K562 (cell line): ENCODE results near the gene ZDHHC24. TPM values are rescaled to one million over a fixed set of nuclear protein-coding genes. Genes with fewer than 3 reads are reported as not detected.

ENCODE experiments used
- EP400 ChIP-seq: fragments of 450-650 bp; IDR thresholded peaks from 2 replicates; pipeline ENCODE4 v1.6.1; 2017; ENCODE audit warnings: antibody characterized with exemption, mild to moderate bottlenecking, moderate library complexity
- FOXM1 ChIP-seq, 2 experiments: fragments of 450-650 bp in 1 of 2; sonication (generic) in 1 of 2; formaldehyde crosslinking in 1 of 2; IDR thresholded peaks; 2 replicates each; pipeline versions ENCODE4 v1.6.1 to v1.9.0; 2017 to 2022; ENCODE audit warnings: low read depth in 2 of 2, mild to moderate bottlenecking in 2 of 2, missing genetic modification reagents in 1 of 2, moderate library complexity in 1 of 2
- L3MBTL2 ChIP-seq: fragments of 450-650 bp; IDR thresholded peaks from 2 replicates; pipeline ENCODE4 v1.6.1; 2016; ENCODE audit warnings: mild to moderate bottlenecking, moderate library complexity
- MEIS2 ChIP-seq: fragments of 450-650 bp; IDR thresholded peaks from 2 replicates; pipeline ENCODE4 v1.6.1; 2014; ENCODE audit warnings: mild to moderate bottlenecking; ENCODE audit not compliant: partially characterized antibody
- NCOA6 ChIP-seq: fragments of 450-650 bp; IDR thresholded peaks from 2 replicates; pipeline ENCODE4 v1.6.1; 2017; ENCODE audit warnings: mild to moderate bottlenecking
- PML ChIP-seq: IDR thresholded peaks from 2 replicates; pipeline ENCODE4 v1.6.1; 2012; ENCODE audit warnings: low read length, inconsistent platforms
- PTRF ChIP-seq: fragments of 450-650 bp; IDR thresholded peaks from 2 replicates; pipeline ENCODE4 v1.6.1; 2016; ENCODE audit warnings: mild to moderate bottlenecking, missing genetic modification characterization, missing compliant biosample characterization
- RFX5 ChIP-seq: IDR thresholded peaks from 2 replicates; pipeline ENCODE4 v1.6.1; 2011; ENCODE audit warnings: low read depth, mild to moderate bottlenecking, improper control_type of control experiment, low read length
- TEAD1 ChIP-seq, 2 experiments: fragments of 450-650 bp in 1 of 2; sonication (generic) in 1 of 2; formaldehyde crosslinking; IDR thresholded peaks; 2 replicates each; pipeline versions ENCODE4 v1.4.0 to v1.8.0; 2020 to 2022; ENCODE audit warnings: mild to moderate bottlenecking in 2 of 2, missing genetic modification reagents in 1 of 2
- TOE1 ChIP-seq, 2 experiments: fragments of 450-650 bp in 1 of 2; sonication (generic) in 1 of 2; formaldehyde crosslinking in 1 of 2; IDR thresholded peaks; 2 replicates each; pipeline versions ENCODE4 v1.7.1 to v1.8.0; 2016 to 2022; ENCODE audit warnings: borderline replicate concordance in 2 of 2, mild to moderate bottlenecking in 2 of 2, antibody characterized with exemption in 1 of 2, inconsistent platforms in 1 of 2, low read depth in 1 of 2, missing genetic modification reagents in 1 of 2, moderate library complexity in 1 of 2
- YBX1 ChIP-seq: fragments of 450-650 bp; IDR thresholded peaks from 2 replicates; pipeline ENCODE4 v1.7.1; 2016; ENCODE audit warnings: mild to moderate bottlenecking
- ZNF3 ChIP-seq: fragments of 250-450 bp; sonication (Bioruptor Pico); IDR thresholded peaks from 2 replicates; pipeline ENCODE4 v1.5.0; 2021; ENCODE audit warnings: mild to moderate bottlenecking, moderate library complexity
- ZNF561 ChIP-seq: fragments of 450-650 bp; formaldehyde crosslinking; conservative IDR thresholded peaks from 2 replicates; pipeline ENCODE4 v1.4.0; 2020; ENCODE audit warnings: mild to moderate bottlenecking, moderate library complexity
- ZNF75A ChIP-seq: fragments of 450-650 bp; formaldehyde crosslinking; IDR thresholded peaks from 2 replicates; pipeline ENCODE4 v1.4.0; 2020; ENCODE audit warnings: mild to moderate bottlenecking
- polyA plus RNA-seq, 8 experiments: library from polyadenylated mRNA; depleted of rRNA in 4 of 8; stranded (reverse) in 5 of 8; unstranded in 3 of 8; fragments of >200 nt; fragmentation: Nextera tagmentation in 2 of 8; fragmentation: Illumina TruSeq in 1 of 8; extraction: Ambion mirVana in 2 of 8; extraction: Trizol in 1 of 8; gene quantifications; 2 replicates each; pipeline versions ENCODE4 v1.2.1 to v1.2.3, GENCODE V29; 2011 to 2014; ENCODE audit warnings: inconsistent platforms in 1 of 8, missing spikeins in 1 of 8
- total RNA-seq, 7 experiments: library from RNA; depleted of rRNA in 6 of 7; stranded (reverse); fragments of >200 nt in 6 of 7; fragmentation: Illumina TruSeq in 2 of 7; extraction: Trizol in 2 of 7; gene quantifications; 2 replicates each; pipeline versions ENCODE4 v1.2.1 to v1.2.3, GENCODE V29; 2011 to 2021; ENCODE audit warnings: low replicate concordance in 1 of 7
- TF ChIP-seq, protein P1 (sequence below): fragments of 250-450 bp; sonication (Bioruptor Pico); IDR thresholded peaks from 2 replicates; pipeline ENCODE4 v1.6.1; 2021; ENCODE audit warnings: mild to moderate bottlenecking
- TF ChIP-seq, protein P2 (sequence below), 2 experiments: fragments of 450-650 bp; conservative IDR thresholded peaks; 2 replicates each; pipeline ENCODE4 v1.6.1; 2017; ENCODE audit warnings: mild to moderate bottlenecking in 2 of 2, moderate library complexity in 2 of 2
- TF ChIP-seq, protein P3 (sequence below): sonication (generic); formaldehyde crosslinking; IDR thresholded peaks from 2 replicates; pipeline ENCODE4 v1.8.0; 2022; ENCODE audit warnings: mild to moderate bottlenecking, missing genetic modification reagents
- TF ChIP-seq, protein P4 (sequence below): fragments of 250-450 bp; sonication (Bioruptor Pico); IDR thresholded peaks from 2 replicates; pipeline ENCODE4 v1.8.0; 2022; ENCODE audit warnings: inconsistent platforms, mild to moderate bottlenecking, moderate library complexity, borderline replicate concordance
- TF ChIP-seq, protein P5 (sequence below): fragments of 450-650 bp; IDR thresholded peaks from 2 replicates; pipeline ENCODE4 v1.6.1; 2018; ENCODE audit not compliant: partially characterized antibody

Gene ZDHHC24
- total and polyA plus RNA-seq, 9 of the 15 experiments (the other 6 are each of a cell fraction or from before 2014, with no cell fraction given) = 0.45 to 11.2 (median 2.7) TPM

DNA sequence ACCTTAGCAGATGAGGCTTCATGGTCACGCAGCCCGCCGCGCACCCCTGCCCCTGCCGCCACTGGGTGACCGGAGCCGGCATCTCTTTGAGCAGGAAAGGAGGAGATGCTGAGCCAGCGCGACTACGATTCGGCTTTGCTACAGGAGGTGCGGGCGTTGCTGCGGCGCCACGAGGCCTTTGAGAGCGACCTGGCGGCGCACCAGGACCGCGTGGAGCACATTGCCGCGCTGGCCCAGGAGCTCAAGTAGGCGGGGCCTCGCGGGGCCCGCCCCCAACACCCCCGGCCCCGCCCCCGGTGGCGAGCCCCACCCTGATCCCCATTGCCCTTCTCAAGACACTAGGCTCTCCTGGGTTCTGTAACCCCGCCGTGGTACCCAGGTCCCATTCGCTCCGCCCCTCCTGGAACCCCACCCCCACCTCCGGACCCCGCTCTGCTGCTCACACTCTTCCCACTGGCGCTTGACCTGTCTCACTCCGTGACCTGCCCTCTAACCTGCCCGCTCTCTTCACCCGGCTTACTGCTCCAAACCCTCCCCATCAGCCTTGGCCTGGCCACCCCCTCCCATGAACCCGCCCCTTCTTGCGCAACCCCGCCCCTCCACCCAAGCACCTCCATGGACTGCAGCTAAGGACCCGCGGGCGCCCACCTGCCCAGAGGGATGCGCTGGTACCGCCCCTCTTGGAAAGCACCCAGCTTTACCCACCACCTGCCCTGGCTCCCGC lies 13.5 kb upstream of the ZDHHC24 start (continued):
- TF ChIP-seq, protein P1, sequence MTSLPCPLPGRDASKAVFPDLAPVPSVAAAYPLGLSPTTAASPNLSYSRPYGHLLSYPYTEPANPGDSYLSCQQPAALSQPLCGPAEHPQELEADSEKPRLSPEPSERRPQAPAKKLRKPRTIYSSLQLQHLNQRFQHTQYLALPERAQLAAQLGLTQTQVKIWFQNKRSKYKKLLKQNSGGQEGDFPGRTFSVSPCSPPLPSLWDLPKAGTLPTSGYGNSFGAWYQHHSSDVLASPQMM (CRISPR knock-in tag) = no peak
- TF ChIP-seq ZNF3 (CRISPR knock-in tag) (no peak), ZNF561 (CRISPR knock-in tag) (no peak), RFX5 (no peak), FOXM1 (IDR thresholded peaks at IDR 0.05; ENCODE audit: low read depth) (no peak), FOXM1 (CRISPR knock-in tag; IDR thresholded peaks at IDR 0.05; ENCODE audit: low read depth) (no peak), NCOA6 (no peak), TEAD1 (CRISPR knock-in tag; IDR thresholded peaks at IDR 0.05) (peak in 1 of 2 experiments; percentile 53; a peak in 1 of 4 replicates), YBX1 (no peak), EP400 (peak; percentile 84; the same call in 1 of the 2 replicates), L3MBTL2 (peak; percentile 99), PTRF (no peak), ZNF75A (CRISPR knock-in tag) (no peak), MEIS2 (no peak), TOE1 (IDR thresholded peaks at IDR 0.05; ENCODE audit: borderline replicate concordance) (peak; percentile 43; the same call in 1 of the 2 replicates), TOE1 (CRISPR knock-in tag; IDR thresholded peaks at IDR 0.05; ENCODE audit: borderline replicate concordance, low read depth) (no peak), PML (no peak)
- TF ChIP-seq, protein P2, sequence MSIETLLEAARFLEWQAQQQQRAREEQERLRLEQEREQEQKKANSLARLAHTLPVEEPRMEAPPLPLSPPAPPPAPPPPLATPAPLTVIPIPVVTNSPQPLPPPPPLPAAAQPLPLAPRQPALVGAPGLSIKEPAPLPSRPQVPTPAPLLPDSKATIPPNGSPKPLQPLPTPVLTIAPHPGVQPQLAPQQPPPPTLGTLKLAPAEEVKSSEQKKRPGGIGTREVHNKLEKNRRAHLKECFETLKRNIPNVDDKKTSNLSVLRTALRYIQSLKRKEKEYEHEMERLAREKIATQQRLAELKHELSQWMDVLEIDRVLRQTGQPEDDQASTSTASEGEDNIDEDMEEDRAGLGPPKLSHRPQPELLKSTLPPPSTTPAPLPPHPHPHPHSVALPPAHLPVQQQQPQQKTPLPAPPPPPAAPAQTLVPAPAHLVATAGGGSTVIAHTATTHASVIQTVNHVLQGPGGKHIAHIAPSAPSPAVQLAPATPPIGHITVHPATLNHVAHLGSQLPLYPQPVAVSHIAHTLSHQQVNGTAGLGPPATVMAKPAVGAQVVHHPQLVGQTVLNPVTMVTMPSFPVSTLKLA (conservative IDR thresholded peaks at IDR 0.05) = peak in 1 of 2 experiments; percentile 58; a peak in 1 of 4 replicates
- TF ChIP-seq, protein P3, sequence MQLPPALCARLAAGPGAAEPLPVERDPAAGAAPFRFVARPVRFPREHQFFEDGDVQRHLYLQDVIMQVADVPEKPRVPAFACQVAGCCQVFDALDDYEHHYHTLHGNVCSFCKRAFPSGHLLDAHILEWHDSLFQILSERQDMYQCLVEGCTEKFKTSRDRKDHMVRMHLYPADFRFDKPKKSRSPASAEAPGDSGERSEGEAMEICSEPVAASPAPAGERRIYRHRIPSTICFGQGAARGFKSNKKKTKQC (CRISPR knock-in tag) = peak; percentile 74; the same call in 1 of the 2 replicates
- TF ChIP-seq, protein P4, sequence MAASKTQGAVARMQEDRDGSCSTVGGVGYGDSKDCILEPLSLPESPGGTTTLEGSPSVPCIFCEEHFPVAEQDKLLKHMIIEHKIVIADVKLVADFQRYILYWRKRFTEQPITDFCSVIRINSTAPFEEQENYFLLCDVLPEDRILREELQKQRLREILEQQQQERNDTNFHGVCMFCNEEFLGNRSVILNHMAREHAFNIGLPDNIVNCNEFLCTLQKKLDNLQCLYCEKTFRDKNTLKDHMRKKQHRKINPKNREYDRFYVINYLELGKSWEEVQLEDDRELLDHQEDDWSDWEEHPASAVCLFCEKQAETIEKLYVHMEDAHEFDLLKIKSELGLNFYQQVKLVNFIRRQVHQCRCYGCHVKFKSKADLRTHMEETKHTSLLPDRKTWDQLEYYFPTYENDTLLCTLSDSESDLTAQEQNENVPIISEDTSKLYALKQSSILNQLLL (CRISPR knock-in tag) = no peak
- TF ChIP-seq, protein P5, sequence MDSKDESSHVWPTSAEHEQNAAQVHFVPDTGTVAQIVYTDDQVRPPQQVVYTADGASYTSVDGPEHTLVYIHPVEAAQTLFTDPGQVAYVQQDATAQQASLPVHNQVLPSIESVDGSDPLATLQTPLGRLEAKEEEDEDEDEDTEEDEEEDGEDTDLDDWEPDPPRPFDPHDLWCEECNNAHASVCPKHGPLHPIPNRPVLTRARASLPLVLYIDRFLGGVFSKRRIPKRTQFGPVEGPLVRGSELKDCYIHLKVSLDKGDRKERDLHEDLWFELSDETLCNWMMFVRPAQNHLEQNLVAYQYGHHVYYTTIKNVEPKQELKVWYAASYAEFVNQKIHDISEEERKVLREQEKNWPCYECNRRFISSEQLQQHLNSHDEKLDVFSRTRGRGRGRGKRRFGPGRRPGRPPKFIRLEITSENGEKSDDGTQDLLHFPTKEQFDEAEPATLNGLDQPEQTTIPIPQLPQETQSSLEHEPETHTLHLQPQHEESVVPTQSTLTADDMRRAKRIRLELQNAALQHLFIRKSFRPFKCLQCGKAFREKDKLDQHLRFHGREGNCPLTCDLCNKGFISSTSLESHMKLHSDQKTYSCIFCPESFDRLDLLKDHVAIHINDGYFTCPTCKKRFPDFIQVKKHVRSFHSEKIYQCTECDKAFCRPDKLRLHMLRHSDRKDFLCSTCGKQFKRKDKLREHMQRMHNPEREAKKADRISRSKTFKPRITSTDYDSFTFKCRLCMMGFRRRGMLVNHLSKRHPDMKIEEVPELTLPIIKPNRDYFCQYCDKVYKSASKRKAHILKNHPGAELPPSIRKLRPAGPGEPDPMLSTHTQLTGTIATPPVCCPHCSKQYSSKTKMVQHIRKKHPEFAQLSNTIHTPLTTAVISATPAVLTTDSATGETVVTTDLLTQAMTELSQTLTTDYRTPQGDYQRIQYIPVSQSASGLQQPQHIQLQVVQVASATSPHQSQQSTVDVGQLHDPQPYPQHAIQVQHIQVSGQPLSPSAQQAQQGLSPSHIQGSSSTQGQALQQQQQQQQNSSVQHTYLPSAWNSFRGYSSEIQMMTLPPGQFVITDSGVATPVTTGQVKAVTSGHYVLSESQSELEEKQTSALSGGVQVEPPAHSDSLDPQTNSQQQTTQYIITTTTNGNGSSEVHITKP = no peak
